GM12801 (cell line): ENCODE data around the gene LDAH.

Experiments used
- TF ChIP-seq, protein P1 (sequence below): IDR thresholded peaks from one replicate; pipeline ENCODE4 v1.5.1; 2011; ENCODE audit warnings: control low read depth; ENCODE audit not compliant: insufficient read length; ENCODE audit errors: extremely low read depth

Gene LDAH

DNA sequence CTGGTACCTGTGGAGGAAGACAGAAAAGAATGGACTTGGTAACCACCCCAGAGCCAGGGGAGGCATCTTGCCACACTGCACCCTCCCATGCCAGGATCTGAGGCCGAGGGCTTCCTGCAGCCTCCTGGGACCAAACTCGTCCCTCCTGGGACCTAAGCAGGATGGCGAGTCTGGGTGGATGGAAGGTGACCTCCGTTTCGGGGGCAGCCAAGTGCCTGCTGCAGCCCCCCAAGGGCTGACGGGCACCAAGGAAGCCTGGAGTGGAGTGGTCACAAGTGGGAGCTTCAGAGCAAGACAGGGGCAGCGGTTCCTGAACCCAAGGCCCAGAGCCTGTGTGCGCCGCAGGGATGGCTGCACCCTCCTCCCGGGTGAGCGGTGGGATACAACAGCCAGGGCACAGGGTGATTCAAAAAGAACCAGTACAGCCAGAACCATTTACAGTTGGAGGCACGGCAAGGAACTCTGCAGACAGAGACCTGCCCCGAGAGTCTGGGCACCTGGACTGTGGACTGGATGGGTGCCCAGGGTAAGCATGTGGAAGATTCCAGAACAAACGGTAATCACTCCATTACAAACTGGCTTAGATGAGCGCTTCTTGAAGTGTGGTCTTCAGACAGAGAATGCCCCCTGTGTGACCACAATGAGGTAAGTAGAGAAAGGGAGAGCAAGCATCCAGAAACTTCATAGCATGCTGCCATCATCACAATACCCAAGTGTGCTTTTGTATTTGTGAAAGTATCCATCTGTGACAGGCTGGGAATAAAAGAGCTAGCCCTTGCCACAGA is 184.1 kb downstream of the LDAH start:
- TF ChIP-seq, protein P1, sequence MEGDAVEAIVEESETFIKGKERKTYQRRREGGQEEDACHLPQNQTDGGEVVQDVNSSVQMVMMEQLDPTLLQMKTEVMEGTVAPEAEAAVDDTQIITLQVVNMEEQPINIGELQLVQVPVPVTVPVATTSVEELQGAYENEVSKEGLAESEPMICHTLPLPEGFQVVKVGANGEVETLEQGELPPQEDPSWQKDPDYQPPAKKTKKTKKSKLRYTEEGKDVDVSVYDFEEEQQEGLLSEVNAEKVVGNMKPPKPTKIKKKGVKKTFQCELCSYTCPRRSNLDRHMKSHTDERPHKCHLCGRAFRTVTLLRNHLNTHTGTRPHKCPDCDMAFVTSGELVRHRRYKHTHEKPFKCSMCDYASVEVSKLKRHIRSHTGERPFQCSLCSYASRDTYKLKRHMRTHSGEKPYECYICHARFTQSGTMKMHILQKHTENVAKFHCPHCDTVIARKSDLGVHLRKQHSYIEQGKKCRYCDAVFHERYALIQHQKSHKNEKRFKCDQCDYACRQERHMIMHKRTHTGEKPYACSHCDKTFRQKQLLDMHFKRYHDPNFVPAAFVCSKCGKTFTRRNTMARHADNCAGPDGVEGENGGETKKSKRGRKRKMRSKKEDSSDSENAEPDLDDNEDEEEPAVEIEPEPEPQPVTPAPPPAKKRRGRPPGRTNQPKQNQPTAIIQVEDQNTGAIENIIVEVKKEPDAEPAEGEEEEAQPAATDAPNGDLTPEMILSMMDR = no peak

DNA sequence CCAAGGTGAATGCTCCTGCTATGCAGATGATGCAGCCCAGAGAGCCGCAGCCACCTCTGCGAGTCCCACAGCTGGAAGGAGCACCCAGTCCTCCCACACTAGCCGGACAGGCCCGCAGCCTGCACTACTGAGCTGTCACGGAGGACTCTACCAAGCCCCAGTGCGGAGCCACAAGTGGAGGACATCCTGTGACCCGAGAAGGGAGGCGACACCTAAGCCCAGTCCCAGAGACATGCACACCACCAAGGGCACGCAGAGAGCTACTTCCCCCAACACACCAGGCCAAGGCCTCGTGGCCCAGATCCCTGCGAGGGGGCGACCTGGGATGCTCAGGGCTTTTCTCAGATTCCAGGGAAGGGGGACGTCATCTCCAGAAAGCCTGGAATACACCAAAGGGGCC is 184.9 kb downstream of the LDAH start:
- TF ChIP-seq, protein P1 = no peak

- TF ChIP-seq, protein P1 = no peak
Measured at GRCh38 chr2:20637147-20637546, 185.8 kb downstream of the LDAH start.

DNA sequence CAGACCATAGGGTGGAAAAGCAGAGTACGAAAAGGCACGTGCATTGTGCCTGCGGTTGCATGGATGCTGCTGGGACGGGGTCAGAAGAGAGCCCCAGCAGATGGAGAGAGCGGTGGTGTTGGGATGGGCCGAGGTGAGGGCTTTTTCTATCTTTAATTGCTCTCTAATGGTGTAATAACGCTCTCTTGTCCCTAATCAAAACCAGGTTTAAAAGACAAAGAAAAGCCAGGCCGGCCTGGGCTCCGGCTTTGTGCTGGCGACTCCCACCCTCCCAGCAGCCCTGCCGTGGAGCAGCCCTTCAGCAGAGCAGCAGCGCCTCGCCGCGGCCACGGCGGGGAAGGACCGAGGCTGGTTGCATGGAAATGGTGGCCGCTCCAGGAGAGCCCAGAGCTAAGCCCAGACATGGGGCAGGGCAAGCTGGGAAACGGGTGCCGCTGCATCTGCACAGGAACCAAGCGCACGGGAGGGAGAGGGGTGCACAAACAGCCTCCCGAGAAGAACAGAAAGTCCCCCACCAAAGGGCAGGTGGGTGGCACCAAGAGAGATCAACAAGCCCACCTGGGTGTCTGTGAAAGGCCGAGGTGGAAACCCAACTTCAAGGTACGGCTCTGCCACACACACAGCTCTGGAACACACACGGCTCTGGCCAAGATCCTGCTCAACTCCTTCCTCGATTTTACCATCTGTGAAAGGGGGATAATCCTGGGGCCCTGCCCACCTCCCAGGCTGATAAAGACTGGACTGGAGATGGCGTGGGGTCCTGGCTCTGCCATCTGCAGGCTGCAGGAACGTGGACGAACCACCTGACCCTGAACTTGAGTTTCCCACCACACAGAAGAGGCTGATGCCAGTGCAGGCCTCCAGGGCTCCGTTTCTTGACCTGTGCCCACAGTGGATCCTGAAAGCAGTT is 187.0 kb downstream of the LDAH start:
- TF ChIP-seq, protein P1 = no peak

- TF ChIP-seq, protein P1 = no peak
Measured at GRCh38 chr2:20635113-20635510, 187.8 kb downstream of the LDAH start.

DNA sequence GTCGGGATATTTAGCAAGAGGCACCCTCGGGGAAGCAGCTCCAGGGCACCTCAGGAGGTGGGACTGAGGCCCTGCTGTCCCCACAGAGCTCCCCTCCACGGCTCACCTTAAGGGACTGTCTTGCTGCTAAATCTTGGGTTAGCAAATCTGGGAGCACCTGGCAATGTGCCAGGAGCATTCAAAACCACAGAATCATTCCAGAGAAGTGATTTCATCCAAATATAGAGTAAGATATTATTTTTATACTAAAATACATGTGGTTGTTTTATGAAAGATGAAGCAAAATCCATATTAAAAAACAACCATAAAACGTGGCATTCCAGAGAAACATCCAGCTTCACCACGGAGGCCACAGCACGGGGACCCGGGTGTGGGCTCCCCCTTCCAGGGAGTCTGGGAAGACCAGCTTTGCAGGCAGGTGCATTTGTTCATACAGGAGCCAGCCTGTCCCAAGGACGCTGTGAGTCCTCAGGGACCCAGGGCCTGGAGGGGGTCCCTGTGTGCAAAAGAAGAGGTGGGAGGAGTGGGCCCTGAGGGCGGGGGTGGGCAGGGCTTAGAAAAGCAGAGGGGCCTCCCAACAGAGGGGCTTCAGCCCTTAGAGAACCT is 188.3 kb downstream of the LDAH start:
- TF ChIP-seq, protein P1 = no peak
